HepG2 (cell line): ENCODE results near the gene STOML1. TPM values are rescaled to one million over a fixed set of nuclear protein-coding genes. Genes with fewer than 3 reads are reported as not detected.

Experiments
- ATAC-seq: fragments of 200-7000 bp; cut with Tn5 transposase; 3 replicates; pipeline ENCODE4 v1.9.1; 2020; ENCODE audit warnings: mild to moderate bottlenecking, moderate library complexity
- BruUV-seq: library from RNA; stranded (reverse); fragments of 400-500 nt; replicated peaks from 2 replicates; lab custom pipeline; 2021; lab: Mats Ljungman, UMichigan
- CTCF ChIA-PET: fragments of 300-600 bp; formaldehyde crosslinking; extraction: SDS; loops from one replicate; lab custom pipeline; 2021; ENCODE audit warnings: low total read pairs, inconsistent platforms, low intra/inter-chr PET ratio; lab: Yijun Ruan, JAX
- POLR2A ChIA-PET: fragments of 350-600 bp; sonication (Branson Sonifier 250); formaldehyde crosslinking; loops from one replicate; lab custom pipeline; 2020; ENCODE audit warnings: antibody characterized with exemption, inconsistent platforms; lab: Yijun Ruan, JAX
- DNase-seq: peaks from one replicate; pipeline ENCODE4 v3.0.0-alpha.2; 2015; ENCODE audit warnings: low spot score
- FAIRE-seq: peaks from 3 replicates; lab custom pipeline; 2011; peaks lifted over from hg19 to GRCh38; lab: Jason Lieb, UNC
- H2AFZ ChIP-seq: one replicate; pipeline ENCODE4 v1.6.1; 2011; ENCODE audit warnings: low read length, inconsistent platforms
- H3K27ac ChIP-seq: fragments of 300-600 bp; 3 replicates; pipeline ENCODE4 v1.8.0; 2011; ENCODE audit warnings: mixed run types, mild to moderate bottlenecking, mixed read lengths, low read length, inconsistent platforms; ENCODE audit not compliant: insufficient read depth; ENCODE audit errors: extremely low read length
- H3K27me3 ChIP-seq, 2 experiments: fragments of 200-600 bp in 1 of 2; 2 replicates in 1 of 2; 3 replicates in 1 of 2; pipeline versions ENCODE4 v1.6.0 to v1.8.0; 2011; ENCODE audit warnings: low read length in 2 of 2, mild to moderate bottlenecking in 2 of 2, moderate library complexity in 2 of 2, inconsistent platforms in 1 of 2; ENCODE audit not compliant: insufficient read depth in 2 of 2, control insufficient read depth in 1 of 2
- H3K36me3 ChIP-seq, 2 experiments: fragments of 200-600 bp in 1 of 2; replicated peaks in 1 of 2; 2 replicates in 1 of 2; 3 replicates in 1 of 2; pipeline versions ENCODE4 v1.5.1 to v1.8.0; 2011; ENCODE audit warnings: low read length in 2 of 2, inconsistent platforms in 1 of 2; ENCODE audit not compliant: insufficient read depth in 2 of 2, control insufficient read depth in 1 of 2
- H3K4me1 ChIP-seq: 2 replicates; pipeline ENCODE4 v1.5.1; 2012; ENCODE audit warnings: low read length, inconsistent platforms; ENCODE audit not compliant: insufficient read depth
- H3K4me2 ChIP-seq: 2 replicates; pipeline ENCODE4 v1.6.0; 2011; ENCODE audit warnings: low read depth, low read length, inconsistent platforms
- H3K4me3 ChIP-seq, 3 experiments: fragments of 200-600 bp in 1 of 3; sonication (generic), shearing (Covaris generic) in 1 of 3; replicated peaks in 1 of 3; 2 replicates each; pipeline ENCODE4 v1.5.1; 2011 to 2016; ENCODE audit warnings: low read length in 3 of 3, inconsistent platforms in 2 of 3, low read depth in 2 of 3, mild to moderate bottlenecking in 2 of 3, control low read depth in 1 of 3, mixed read lengths in 1 of 3; ENCODE audit not compliant: insufficient read depth in 1 of 3
- H3K79me2 ChIP-seq: one replicate; pipeline ENCODE4 v1.6.1; 2011; ENCODE audit warnings: low read length, inconsistent platforms; ENCODE audit not compliant: insufficient read depth
- H3K9ac ChIP-seq: 2 replicates; pipeline ENCODE4 v1.6.0; 2011; ENCODE audit warnings: mild to moderate bottlenecking, low read depth, low read length, inconsistent platforms; ENCODE audit not compliant: insufficient read depth
- H3K9me3 ChIP-seq: 2 replicates; pipeline ENCODE4 v1.5.1; 2012; ENCODE audit warnings: mild to moderate bottlenecking, low read length
- H4K20me1 ChIP-seq: 2 replicates; pipeline ENCODE4 v1.6.0; 2011; ENCODE audit warnings: inconsistent platforms, mild to moderate bottlenecking, low read length, moderate library complexity; ENCODE audit not compliant: insufficient read depth
- ATRX ChIP-seq: sonication (generic); formaldehyde crosslinking; IDR thresholded peaks from 2 replicates; pipeline ENCODE4 v1.4.0; 2020; ENCODE audit warnings: missing genetic modification reagents, borderline replicate concordance
- CERS6 ChIP-seq: sonication (generic); formaldehyde crosslinking; IDR thresholded peaks from 2 replicates; pipeline ENCODE4 v1.5.0; 2020; ENCODE audit warnings: missing genetic modification reagents
- GTF2F1 ChIP-seq: fragments of 150-350 bp; IDR thresholded peaks from 2 replicates; pipeline ENCODE4 v1.6.1; 2014; ENCODE audit warnings: low read length
- HNF4G ChIP-seq, 2 experiments: sonication (generic) in 1 of 2; formaldehyde crosslinking in 1 of 2; IDR thresholded peaks; 2 replicates each; pipeline versions ENCODE4 v1.4.0 to v1.6.1; 2011 to 2020; ENCODE audit warnings: borderline replicate concordance in 2 of 2, low read depth in 2 of 2, mild to moderate bottlenecking in 2 of 2, low read length in 1 of 2, missing genetic modification reagents in 1 of 2, moderate library complexity in 1 of 2
- SMAD1 ChIP-seq: sonication (generic); formaldehyde crosslinking; IDR thresholded peaks from 2 replicates; pipeline ENCODE4 v1.4.0; 2020; ENCODE audit warnings: missing genetic modification reagents, low read depth, mild to moderate bottlenecking, borderline replicate concordance
- THAP9 ChIP-seq: sonication (generic); formaldehyde crosslinking; IDR thresholded peaks from 2 replicates; pipeline ENCODE4; 2020; ENCODE audit warnings: missing genetic modification reagents, mild to moderate bottlenecking, borderline replicate concordance
- ZNF121 ChIP-seq: sonication (generic); formaldehyde crosslinking; IDR thresholded peaks from 2 replicates; pipeline ENCODE4 v1.5.0; 2020; ENCODE audit warnings: mild to moderate bottlenecking, missing genetic modification reagents
- ZNF124 ChIP-seq: sonication (generic); formaldehyde crosslinking; IDR thresholded peaks from 2 replicates; pipeline ENCODE4 v1.4.0; 2020; ENCODE audit warnings: missing genetic modification reagents
- ZNF605 ChIP-seq: sonication (generic); formaldehyde crosslinking; IDR thresholded peaks from 2 replicates; pipeline ENCODE4 v1.8.0; 2022; ENCODE audit warnings: mild to moderate bottlenecking, missing genetic modification reagents
- WGBS: methylation state at CpG from one replicate; pipeline ENCODE4 v1.1.6; 2017; ENCODE audit warnings: low lambda C conversion rate; 5-methylcytosine and 5-hydroxymethylcytosine counted together
- in situ Hi-C: cut with HindIII; loops from 2 replicates; pipeline ENCODE4 v1.10.0; 2017; ENCODE audit warnings: low pct_unique_long_range_greater_than_20kb; ENCODE audit not compliant: extremely low pct_ligation_motif_present
- intact Hi-C: fragments of 100-400 bp; cut with micrococcal nuclease; formaldehyde crosslinking; loops from one replicate; pipeline ENCODE4 v1.10.0; 2022; ENCODE audit not compliant: unreplicated experiment
- polyA plus RNA-seq, 8 experiments: library from polyadenylated mRNA; depleted of rRNA in 3 of 8; stranded (reverse) in 7 of 8; unstranded in 1 of 8; fragments of >200 nt; fragmentation: Illumina TruSeq in 4 of 8; extraction: Trizol in 4 of 8; gene quantifications; 2 replicates each; pipeline versions ENCODE4 v1.2.1 to v1.2.3, GENCODE V29; 2011 to 2016; ENCODE audit warnings: low read depth in 4 of 8, missing spikeins in 1 of 8, mixed read lengths in 1 of 8; ENCODE audit not compliant: insufficient read depth in 1 of 8
- total RNA-seq, 5 experiments: library from RNA; depleted of rRNA; stranded (reverse); fragments of >200 nt; fragmentation: Illumina TruSeq; extraction: Trizol; gene quantifications; 2 replicates each; pipeline ENCODE4 v1.2.3, GENCODE V29; 2016; ENCODE audit warnings: low read depth in 1 of 5

Gene STOML1
- total and polyA plus RNA-seq, 2 of the 13 experiments (the other 11 are each of a cell fraction or from before 2014, with no cell fraction given) = 3.5 to 3.7 TPM

DNA sequence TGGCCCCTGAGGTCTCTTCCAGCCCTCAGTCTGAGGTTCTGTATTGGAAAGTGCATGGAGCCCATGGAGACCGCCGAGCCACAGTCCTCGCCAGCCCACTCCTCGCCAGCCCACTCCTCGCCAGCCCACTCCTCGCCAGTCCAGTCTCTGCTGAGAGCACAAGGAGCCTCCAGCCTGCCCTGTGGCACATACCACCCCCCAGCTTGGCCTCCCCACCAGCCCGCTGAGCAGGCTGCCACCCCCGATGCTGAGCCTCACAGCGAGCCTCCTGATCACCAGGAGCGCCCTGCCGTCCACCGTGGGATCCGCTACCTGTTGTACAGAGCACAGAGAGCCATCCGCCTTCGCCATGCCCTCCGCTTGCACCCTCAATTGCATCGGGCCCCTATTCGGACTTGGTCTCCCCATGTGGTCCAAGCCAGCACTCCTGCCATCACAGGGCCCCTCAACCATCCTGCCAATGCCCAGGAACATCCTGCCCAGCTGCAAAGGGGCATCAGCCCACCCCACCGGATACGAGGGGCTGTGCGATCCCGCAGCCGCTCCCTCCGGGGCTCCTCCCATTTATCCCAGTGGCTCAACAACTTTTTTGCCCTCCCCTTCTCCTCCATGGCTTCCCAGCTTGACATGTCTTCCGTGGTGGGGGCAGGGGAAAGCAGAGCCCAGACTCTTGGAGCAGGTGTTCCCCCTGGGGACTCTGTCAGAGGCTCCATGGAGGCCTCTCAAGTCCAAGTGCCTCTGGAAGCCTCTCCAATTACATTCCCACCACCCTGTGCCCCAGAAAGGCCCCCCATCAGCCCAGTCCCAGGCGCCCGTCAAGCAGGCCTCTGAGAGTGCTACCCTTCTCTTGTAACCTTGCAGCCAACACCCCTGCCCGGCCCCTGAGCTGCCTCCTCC lies 43.3 kb upstream of the STOML1 start:
- peaks cover 4 to 16% of the 10 kb centered on the region in 2 experiments; a peak in 3 of 5 replicates for H3K36me3 ChIP-seq
- H3K4me3 ChIP-seq = no peak overlapping the region
- H3K9me3 ChIP-seq = no peaks in the 10 kb centered on the region
- ChIA-PET CTCF (no interaction called here), POLR2A (no interaction called here)
- intact Hi-C loops (no loop called here), in situ Hi-C loops (loop anchor here (5.0 kb wide), 1 partner anchor 68 kb away; no protein-coding TSS in a partner anchor)
- 97% methylated on average over 24 of the region's 28 CpGs for WGBS
- no peak for FAIRE-seq
- no peaks in the 10 kb centered on the region for H3K4me1 ChIP-seq
- H3K27me3 ChIP-seq = no peaks in the 10 kb centered on the region
- no peaks in the 10 kb centered on the region for H4K20me1 ChIP-seq
- no peak for ATAC-seq
- H3K79me2 ChIP-seq = no peaks in the 10 kb centered on the region
- TF ChIP-seq THAP9 (no peak), CERS6 (CRISPR knock-in tag) (no peak), ZNF124 (CRISPR knock-in tag) (no peak), GTF2F1 (no peak), HNF4G (IDR thresholded peaks at IDR 0.05; ENCODE audit: borderline replicate concordance, low read depth, low read length) (no peak), HNF4G (CRISPR knock-in tag; IDR thresholded peaks at IDR 0.05; ENCODE audit: borderline replicate concordance, low read depth) (no peak), ZNF605 (CRISPR knock-in tag) (no peak), ATRX (CRISPR knock-in tag) (no peak), SMAD1 (CRISPR knock-in tag) (no peak), ZNF121 (CRISPR knock-in tag) (no peak)
- H3K4me2 ChIP-seq = no peak overlapping the region
- no peak overlapping the region for H3K27ac ChIP-seq
- H2AFZ ChIP-seq = no peak overlapping the region
- no TSS peak for BruUV-seq
- no peak for DNase-seq
- no peak overlapping the region for H3K9ac ChIP-seq
